Measurements from ENCODE around the gene SOX5.
"Not testable (repeated sequence)": the region's sequence is repeated elsewhere in the genome, so short reads cannot be mapped to it uniquely, and the experiment has no call there.

The SOX5 gene

GRCh38 chr12:23528316-23528715, 421.2 kb downstream of the SOX5 start:
- no peak for DNase-seq

GRCh38 chr12:23525450-23526072, 423.9 kb downstream of the SOX5 start:
- DNase-seq = no peak

- DNase-seq = no peak
Observed at GRCh38 chr12:23523339-23523738, 426.1 kb downstream of the SOX5 start.

- not testable (repeated sequence) for DNase-seq
Observed at GRCh38 chr12:23519444-23519843, 430.0 kb downstream of the SOX5 start.

GRCh38 chr12:23515785-23516184, 433.7 kb downstream of the SOX5 start:
- not testable (repeated sequence) for DNase-seq

- DNase-seq = no peak
Observed at GRCh38 chr12:23510484-23510883, 439.0 kb downstream of the SOX5 start.

- not testable (repeated sequence) for DNase-seq
Observed at GRCh38 chr12:23509832-23510231, 439.6 kb downstream of the SOX5 start.

- DNase-seq = not testable (repeated sequence)
Observed at GRCh38 chr12:23507785-23508184, 441.7 kb downstream of the SOX5 start.

GRCh38 chr12:23505736-23506135, 443.7 kb downstream of the SOX5 start:
- not testable (repeated sequence) for DNase-seq

GRCh38 chr12:23504641-23505399, 444.6 kb downstream of the SOX5 start:
- no peak for DNase-seq

GRCh38 chr12:23504043-23504442, 445.4 kb downstream of the SOX5 start:
- DNase-seq = no peak

- DNase-seq = no peak
Observed at GRCh38 chr12:23503544-23503943, 445.9 kb downstream of the SOX5 start.

- no peak for DNase-seq
Observed at GRCh38 chr12:23502259-23502658, 447.2 kb downstream of the SOX5 start.

GRCh38 chr12:23495472-23495871, 454.0 kb downstream of the SOX5 start:
- no peak for DNase-seq

GRCh38 chr12:23493672-23494071, 455.8 kb downstream of the SOX5 start:
- no peak for DNase-seq

- not testable (repeated sequence) for DNase-seq
Observed at GRCh38 chr12:23491029-23491428, 458.4 kb downstream of the SOX5 start.

GRCh38 chr12:23488130-23488529, 461.3 kb downstream of the SOX5 start:
- no peak for DNase-seq

- DNase-seq = no peak
Observed at GRCh38 chr12:23484238-23484637, 465.2 kb downstream of the SOX5 start.

- no peak for DNase-seq
Observed at GRCh38 chr12:23482571-23482970, 466.9 kb downstream of the SOX5 start.

Data from GF-D8 (cell line).